SK-N-SH (cell line): Measurements from ENCODE around the gene LNX2.
A peak's percentile ranks its signal among the peaks of the same experiment; 100 is the strongest.

Experiments
- CTCF ChIP-seq: fragments of 200-600 bp; sonication (generic); IDR thresholded peaks from 2 replicates; pipeline ENCODE4 v1.6.1; 2017; ENCODE audit warnings: antibody characterized with exemption, mild to moderate bottlenecking, moderate library complexity
- ELF1 ChIP-seq: IDR thresholded peaks from 2 replicates; pipeline ENCODE4 v1.4.0; 2012
- EP300 ChIP-seq, 2 experiments: IDR thresholded peaks; 2 replicates each; pipeline versions ENCODE4 v1.4.0 to v1.6.1; 2012; ENCODE audit warnings: borderline replicate concordance in 1 of 2, low read depth in 1 of 2, low read length in 1 of 2
- FOSL2 ChIP-seq: IDR thresholded peaks from 2 replicates; pipeline ENCODE4 v1.4.0; 2012; ENCODE audit warnings: low read depth, mild to moderate bottlenecking, moderate library complexity, borderline replicate concordance
- JUND ChIP-seq: IDR thresholded peaks from 2 replicates; pipeline ENCODE4 v1.4.0; 2012
- RAD21 ChIP-seq: IDR thresholded peaks from 2 replicates; pipeline ENCODE4 v1.6.1; 2012; ENCODE audit warnings: mild to moderate bottlenecking, low read length
- RCOR1 ChIP-seq: fragments of 150-350 bp; IDR thresholded peaks from 2 replicates; pipeline ENCODE4 v1.6.1; 2017; ENCODE audit warnings: antibody characterized with exemption, low read length
- TF ChIP-seq, protein P1 (sequence below): IDR thresholded peaks from 2 replicates; pipeline ENCODE4 v1.4.0; 2012; ENCODE audit warnings: low read depth, borderline replicate concordance

- TF ChIP-seq CTCF (peak; percentile 66), EP300 (IDR thresholded peaks at IDR 0.05; ENCODE audit: borderline replicate concordance in 1 of 2, low read depth in 1 of 2, low read length in 1 of 2) (no peak), RCOR1 (no peak), ELF1 (no peak), FOSL2 (no peak), JUND (no peak), RAD21 (no peak)
- TF ChIP-seq, protein P1, sequence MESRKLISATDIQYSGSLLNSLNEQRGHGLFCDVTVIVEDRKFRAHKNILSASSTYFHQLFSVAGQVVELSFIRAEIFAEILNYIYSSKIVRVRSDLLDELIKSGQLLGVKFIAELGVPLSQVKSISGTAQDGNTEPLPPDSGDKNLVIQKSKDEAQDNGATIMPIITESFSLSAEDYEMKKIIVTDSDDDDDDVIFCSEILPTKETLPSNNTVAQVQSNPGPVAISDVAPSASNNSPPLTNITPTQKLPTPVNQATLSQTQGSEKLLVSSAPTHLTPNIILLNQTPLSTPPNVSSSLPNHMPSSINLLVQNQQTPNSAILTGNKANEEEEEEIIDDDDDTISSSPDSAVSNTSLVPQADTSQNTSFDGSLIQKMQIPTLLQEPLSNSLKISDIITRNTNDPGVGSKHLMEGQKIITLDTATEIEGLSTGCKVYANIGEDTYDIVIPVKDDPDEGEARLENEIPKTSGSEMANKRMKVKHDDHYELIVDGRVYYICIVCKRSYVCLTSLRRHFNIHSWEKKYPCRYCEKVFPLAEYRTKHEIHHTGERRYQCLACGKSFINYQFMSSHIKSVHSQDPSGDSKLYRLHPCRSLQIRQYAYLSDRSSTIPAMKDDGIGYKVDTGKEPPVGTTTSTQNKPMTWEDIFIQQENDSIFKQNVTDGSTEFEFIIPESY = no peak
Observed at GRCh38 chr13:27622102-27622820, 1.9 kb upstream of the LNX2 start.
